GM21786 (cell line): ENCODE data around the gene UBE2E3.

Experiments used
- ATAC-seq: cut with Tn5 transposase; IDR thresholded peaks from one replicate; pipeline ENCODE4 v1.9.1; 2021; ENCODE audit not compliant: unreplicated experiment

The UBE2E3 gene

GRCh38 chr2:180980106-180980942 is at the start of gene UBE2E3:
TSS of gene UBE2E3 (plus strand) at chr2:180980605. CDS start at chr2:180982043, 1,438 bp downstream.
- peak; percentile 70 for ATAC-seq

- no peak for ATAC-seq
These were observed 48.6 kb upstream of the UBE2E3 start for GRCh38 chr2:180931841-180932240.

GRCh38 chr2:180933332-180933731 is 47.1 kb upstream of the UBE2E3 start:
- ATAC-seq, result peak; percentile 55

- no peak for ATAC-seq
These were observed 45.5 kb upstream of the UBE2E3 start for GRCh38 chr2:180934911-180935310.

GRCh38 chr2:180937480-180937879 is 42.9 kb upstream of the UBE2E3 start:
- ATAC-seq, result peak; percentile 86

GRCh38 chr2:180938451-180938850 is 42.0 kb upstream of the UBE2E3 start:
- ATAC-seq, result peak; percentile 42

- no peak for ATAC-seq
These were observed 37.1 kb upstream of the UBE2E3 start for GRCh38 chr2:180943275-180943674.

- no peak for ATAC-seq
These were observed 36.0 kb upstream of the UBE2E3 start for GRCh38 chr2:180944372-180944771.

- ATAC-seq, result no peak
These were observed 33.2 kb upstream of the UBE2E3 start for GRCh38 chr2:180947208-180947689.

- ATAC-seq, result no peak
These were observed 30.5 kb upstream of the UBE2E3 start for GRCh38 chr2:180949896-180950295.

GRCh38 chr2:180952082-180952481 is 28.3 kb upstream of the UBE2E3 start:
- ATAC-seq, result no peak

GRCh38 chr2:180952731-180953336 is 27.6 kb upstream of the UBE2E3 start:
- no peak for ATAC-seq

GRCh38 chr2:180953550-180953949 is 26.9 kb upstream of the UBE2E3 start:
- ATAC-seq, result no peak

GRCh38 chr2:180955101-180955500 is 25.3 kb upstream of the UBE2E3 start:
- ATAC-seq, result no peak

GRCh38 chr2:180959787-180960186 is 20.6 kb upstream of the UBE2E3 start:
- no peak for ATAC-seq

GRCh38 chr2:180960982-180961381 is 19.4 kb upstream of the UBE2E3 start:
- ATAC-seq, result no peak

- no peak for ATAC-seq
These were observed 17.6 kb upstream of the UBE2E3 start for GRCh38 chr2:180962727-180963314.

GRCh38 chr2:180966378-180966777 is 14.0 kb upstream of the UBE2E3 start:
- ATAC-seq, result no peak

GRCh38 chr2:180969124-180969523 is 11.3 kb upstream of the UBE2E3 start:
- no peak for ATAC-seq

GRCh38 chr2:180970016-180970415 is 10.4 kb upstream of the UBE2E3 start:
- no peak for ATAC-seq

GRCh38 chr2:180971811-180972210 is 8.6 kb upstream of the UBE2E3 start:
- no peak for ATAC-seq

GRCh38 chr2:180975585-180975984 is 4.8 kb upstream of the UBE2E3 start:
- ATAC-seq, result no peak
